DND-41 (cell line): Measurements from ENCODE around the gene ACTR3C.

Experiments
- CTCF ChIP-seq: IDR thresholded peaks from 2 replicates; pipeline ENCODE4 v1.5.1; 2012; ENCODE audit warnings: borderline replicate concordance, low read length, moderate library complexity, mild to moderate bottlenecking; ENCODE audit not compliant: poor library complexity, severe bottlenecking; ENCODE audit errors: extremely low read depth
- EZH2 ChIP-seq: IDR thresholded peaks from 3 replicates; pipeline ENCODE4 v1.6.1; 2012; ENCODE audit warnings: borderline replicate concordance, low read depth, mild to moderate bottlenecking, moderate library complexity, low read length, inconsistent platforms; ENCODE audit not compliant: severe bottlenecking

GRCh38 chr7:150333659-150334058 lies 10.3 kb upstream of the ACTR3C start:
- TF ChIP-seq CTCF (no peak), EZH2 (no peak)
